A549 (cell line): ENCODE measurements around the gene RBM10. TPM values are rescaled to one million over a fixed set of nuclear protein-coding genes. Genes with fewer than 3 reads are reported as not detected.

Source experiments
- ATAC-seq, 2 experiments: fragments of 200-7000 bp in 1 of 2; fragments of >200 bp in 1 of 2; cut with Nextera tagmentation in 1 of 2; cut with Tn5 transposase in 1 of 2; 3 replicates each; pipeline versions ENCODE4 v1.8.0 to v1.9.1; 2018 to 2020; ENCODE audit warnings: mild to moderate bottlenecking in 1 of 2, moderate library complexity in 1 of 2
- CTCF ChIA-PET: fragments of 300-600 bp; sonication (Branson Sonifier 250); formaldehyde crosslinking; extraction: SDS; loops from one replicate; lab custom pipeline; 2021; ENCODE audit warnings: antibody characterized with exemption, inconsistent platforms; lab: Yijun Ruan, JAX
- POLR2A ChIA-PET: fragments of 350-600 bp; formaldehyde crosslinking; extraction: SDS; loops from one replicate; lab custom pipeline; 2021; ENCODE audit warnings: antibody characterized with exemption, inconsistent platforms; lab: Yijun Ruan, JAX
- DNase-seq, 2 experiments: peaks; one replicate each; pipeline versions ENCODE4 v3.0.0 to v3.0.0-alpha.2; 2011 to 2016; ENCODE audit warnings: low read depth in 1 of 2, low spot score in 1 of 2
- FAIRE-seq: peaks from 2 replicates; lab custom pipeline; 2011; peaks lifted over from hg19 to GRCh38; lab: Jason Lieb, UNC
- H3K27ac ChIP-seq, 2 experiments: fragments of >200 bp; sonication (Bioruptor Twin); formaldehyde crosslinking; 3 replicates each; pipeline ENCODE4 v1.5.1; 2016 to 2017
- H3K4me1 ChIP-seq: fragments of >200 bp; sonication (Bioruptor Twin); formaldehyde crosslinking; 3 replicates; pipeline ENCODE4 v1.6.1; 2016
- H3K4me2 ChIP-seq: fragments of >200 bp; sonication (Bioruptor Twin); formaldehyde crosslinking; 3 replicates; pipeline ENCODE4 v1.6.1; 2016
- H3K4me3 ChIP-seq: fragments of >200 bp; sonication (Bioruptor Twin); formaldehyde crosslinking; 3 replicates; pipeline ENCODE4 v1.5.1; 2016
- H3K9me3 ChIP-seq: fragments of >200 bp; sonication (Bioruptor Twin); formaldehyde crosslinking; 3 replicates; pipeline ENCODE4 v1.6.1; 2016
- BCL3 ChIP-seq: fragments of >200 bp; sonication (Bioruptor Twin); formaldehyde crosslinking; IDR thresholded peaks from 3 replicates; pipeline ENCODE4 v1.6.1; 2016
- BHLHE40 ChIP-seq: IDR thresholded peaks from 2 replicates; pipeline ENCODE4 v1.6.1; 2012; ENCODE audit warnings: low read depth, low read length, inconsistent platforms
- CBX2 ChIP-seq: fragments of 200-600 bp; sonication (generic); IDR thresholded peaks from 2 replicates; pipeline ENCODE4 v1.6.1; 2016; ENCODE audit warnings: low read depth, mild to moderate bottlenecking, borderline replicate concordance
- CEBPB ChIP-seq, 2 experiments: fragments of >200 bp in 1 of 2; sonication (Bioruptor Twin) in 1 of 2; formaldehyde crosslinking in 1 of 2; IDR thresholded peaks; 2 replicates each; pipeline ENCODE4 v1.6.1; 2012 to 2016
- E2F6 ChIP-seq: IDR thresholded peaks from 2 replicates; pipeline ENCODE4 v1.6.1; 2012; ENCODE audit warnings: low read depth, borderline replicate concordance
- ELK1 ChIP-seq: fragments of 150-350 bp; IDR thresholded peaks from 2 replicates; pipeline ENCODE4 v1.6.1; 2014; ENCODE audit warnings: low read depth, mild to moderate bottlenecking, low read length
- FOSB ChIP-seq: fragments of 250-450 bp; sonication (Bioruptor Pico); IDR thresholded peaks from 2 replicates; pipeline ENCODE4 v1.5.0; 2020; ENCODE audit warnings: mild to moderate bottlenecking, moderate library complexity
- GATA3 ChIP-seq: IDR thresholded peaks from 2 replicates; pipeline ENCODE4 v1.6.1; 2012; ENCODE audit warnings: borderline replicate concordance
- HMGXB4 ChIP-seq: fragments of 250-450 bp; sonication (Bioruptor Pico); IDR thresholded peaks from 2 replicates; pipeline ENCODE4 v1.5.0; 2021; ENCODE audit warnings: mild to moderate bottlenecking, moderate library complexity, borderline replicate concordance
- HOXB13 ChIP-seq: fragments of 250-450 bp; sonication (Bioruptor Pico); IDR thresholded peaks from 2 replicates; pipeline ENCODE4 v1.5.0; 2020; ENCODE audit warnings: low read depth, mild to moderate bottlenecking, moderate library complexity
- HOXB5 ChIP-seq: fragments of 250-450 bp; sonication (Bioruptor Pico); IDR thresholded peaks from 2 replicates; pipeline ENCODE4 v1.5.0; 2020; ENCODE audit warnings: mild to moderate bottlenecking, moderate library complexity
- JUN ChIP-seq, 2 experiments: fragments of >200 bp; sonication (Bioruptor Twin); formaldehyde crosslinking; IDR thresholded peaks; 2 replicates in 1 of 2; 3 replicates in 1 of 2; pipeline ENCODE4 v1.6.1; 2016 to 2017
- MAFK ChIP-seq: fragments of 450-650 bp; IDR thresholded peaks from 2 replicates; pipeline ENCODE4 v1.6.1; 2014; ENCODE audit not compliant: partially characterized antibody
- NPAS2 ChIP-seq: fragments of 250-450 bp; sonication (Bioruptor Pico); IDR thresholded peaks from 2 replicates; pipeline ENCODE4 v1.8.0; 2022; ENCODE audit warnings: mild to moderate bottlenecking, moderate library complexity, borderline replicate concordance
- PHF8 ChIP-seq: fragments of 200-600 bp; sonication (generic); IDR thresholded peaks from 2 replicates; pipeline ENCODE4 v1.6.1; 2016; ENCODE audit warnings: low read depth, mild to moderate bottlenecking, antibody characterized with exemption, moderate library complexity, borderline replicate concordance
- POLR2A ChIP-seq: IDR thresholded peaks from 2 replicates; pipeline ENCODE4 v1.6.1; 2012; ENCODE audit warnings: mild to moderate bottlenecking, low read length
- POLR2AphosphoS2 ChIP-seq: conservative IDR thresholded peaks from 2 replicates; pipeline ENCODE4 v1.6.1; 2012; ENCODE audit warnings: low read length, improper control_type of control experiment, inconsistent platforms
- RCOR1 ChIP-seq: fragments of 150-350 bp; IDR thresholded peaks from 2 replicates; pipeline ENCODE4 v1.6.1; 2014; ENCODE audit warnings: antibody characterized with exemption, low read length, low read depth
- SREBF2 ChIP-seq: fragments of 450-650 bp; IDR thresholded peaks from 2 replicates; pipeline ENCODE4 v1.6.1; 2014; ENCODE audit warnings: mild to moderate bottlenecking, moderate library complexity
- TFCP2L1 ChIP-seq: fragments of 250-450 bp; sonication (Bioruptor Pico); IDR thresholded peaks from 2 replicates; pipeline ENCODE4 v1.5.0; 2021; ENCODE audit warnings: mild to moderate bottlenecking
- TP53 ChIP-seq: fragments of 250-450 bp; sonication (Bioruptor Pico); IDR thresholded peaks from 2 replicates; pipeline ENCODE4 v1.5.0; 2021; ENCODE audit warnings: mild to moderate bottlenecking, moderate library complexity
- ZSCAN20 ChIP-seq: fragments of 250-450 bp; sonication (Bioruptor Pico); IDR thresholded peaks from 2 replicates; pipeline ENCODE4 v1.8.0; 2022; ENCODE audit warnings: mild to moderate bottlenecking, moderate library complexity
- WGBS: methylation state at CpG from one replicate; pipeline ENCODE4 v1.1.6; 2017; ENCODE audit errors: missing lambda C conversion rate; 5-methylcytosine and 5-hydroxymethylcytosine counted together
- polyA plus RNA-seq, 4 experiments: library from polyadenylated mRNA; depleted of rRNA in 3 of 4; stranded (reverse); fragments of >200 nt; fragmentation: RNase III in 1 of 4; extraction: RNeasy Plus Mini Kit Qiagen cat#74134 plus additional on column Dnase treatment in 1 of 4; gene quantifications; 2 replicates in 3 of 4; 3 replicates in 1 of 4; pipeline ENCODE4 v1.2.3, GENCODE V29; 2011 to 2017
- TF ChIP-seq, protein P1 (sequence below): IDR thresholded peaks from 2 replicates; pipeline ENCODE4 v1.6.1; 2012

Gene RBM10
- polyA plus RNA-seq, 2 of the 4 experiments (the other 2 are of a cell fraction): 21.1 to 29.8 TPM

DNA sequence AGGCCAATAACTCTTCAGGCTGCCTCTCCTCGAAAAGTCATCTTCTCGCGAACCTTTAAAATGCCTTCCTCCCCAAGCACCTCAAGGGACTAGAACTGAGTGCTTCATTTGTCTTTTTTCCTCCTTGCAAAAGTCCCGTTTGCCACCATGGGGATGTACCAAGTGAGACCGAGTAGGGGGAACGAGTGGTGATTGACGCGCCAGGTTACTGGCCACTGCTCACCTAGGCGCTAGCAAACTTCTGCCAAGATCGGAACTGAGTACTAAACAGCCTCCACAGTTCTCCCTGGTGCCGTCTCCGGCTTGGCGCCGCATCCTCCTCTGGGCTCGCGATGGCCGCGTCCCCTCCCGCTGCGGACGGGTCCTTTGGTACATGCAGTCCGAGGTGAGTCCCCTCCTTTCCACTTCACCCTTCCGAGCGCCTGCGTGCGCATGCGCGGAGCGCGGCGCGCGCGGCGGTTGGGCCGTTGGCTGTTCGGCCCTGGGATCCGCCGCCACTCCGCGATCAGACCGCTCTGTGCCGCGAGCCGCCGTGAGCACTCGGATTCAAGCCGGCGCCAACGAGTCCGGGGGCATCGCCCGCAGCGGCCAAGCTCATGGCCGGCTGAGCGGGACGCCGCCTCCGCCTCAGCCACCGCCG is 73.4 kb downstream of the RBM10 start, which contains the start of gene CDK16:
TSS of gene CDK16 (plus strand) at position 402 of the 640 bp plus-strand sequence. CDS start 4,877 bp downstream, outside the sequence.
- ATAC-seq (peak; percentile 64 to 74), DNase-seq (peak; percentile 82 to 86), FAIRE-seq (peak; percentile 65)
- Histone ChIP-seq H3K9me3 (no peaks in the 10 kb centered on the region), H3K4me1 (peaks cover 28% of the 10 kb centered on the region), H3K4me3 (peak within 1 kb of the TSS; percentile 100), H3K4me2 (peak within 1 kb of the TSS; percentile 98), H3K27ac (peak within 1 kb of the TSS; percentile 100)
- 0% methylated on average over 24 of the region's 61 CpGs for WGBS
- CTCF ChIA-PET: interaction anchor here (0.9 to 1.1 kb wide), 4 partner anchors 17 to 305 kb away, joined by 3 to 4 read pairs (median 3); no protein-coding TSS in a partner anchor
- TF ChIP-seq JUN (IDR thresholded peaks at IDR 0.05) (peak in 1 of 2 experiments; percentile 75; a peak in 3 of 5 replicates), POLR2A (peak; percentile 90), BHLHE40 (peak; percentile 67), ZSCAN20 (CRISPR knock-in tag) (no peak), POLR2AphosphoS2 (no peak), BCL3 (0 out of 3 replicates have a peak, but pooled peaks have one; percentile 19), TP53 (CRISPR knock-in tag) (no peak), ELK1 (no peak), RCOR1 (no peak), CEBPB (IDR thresholded peaks at IDR 0.05) (no peak), GATA3 (peak; percentile 70), PHF8 (peak; percentile 54; the same call in 1 of the 2 replicates), HOXB5 (CRISPR knock-in tag) (no peak), HMGXB4 (0 out of 2 replicates have a peak, but pooled peaks have one; percentile 36)
- TF ChIP-seq, protein P1, sequence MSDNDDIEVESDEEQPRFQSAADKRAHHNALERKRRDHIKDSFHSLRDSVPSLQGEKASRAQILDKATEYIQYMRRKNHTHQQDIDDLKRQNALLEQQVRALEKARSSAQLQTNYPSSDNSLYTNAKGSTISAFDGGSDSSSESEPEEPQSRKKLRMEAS: peak; percentile 71
- POLR2A ChIA-PET: interaction anchor here (0.6 to 3.5 kb wide), 13 partner anchors 10 to 1380 kb away, joined by 3 to 43 read pairs (median 4); partner anchors contain the start of genes ELK1, NDUFB11, RBM10 and USP11

- POLR2A ChIA-PET: interaction anchor here (1.5 to 3.5 kb wide), 3 partner anchors 13 to 74 kb away, joined by 6 to 43 read pairs (median 12); partner anchors contain the start of genes NDUFB11, RBM10 and USP11
- no peak for ATAC-seq
These were observed 74.1 kb downstream of the RBM10 start for GRCh38 chrX:47218920-47219815.

More at GRCh38 chrX:47218920-47219815, 74.1 kb downstream of the RBM10 start:
- FAIRE-seq: no peak
- H3K4me2 ChIP-seq: peak overlapping the region; percentile 98
- no peaks in the 10 kb centered on the region for H3K9me3 ChIP-seq
- H3K4me1 ChIP-seq: peaks cover 28% of the 10 kb centered on the region
- CTCF ChIA-PET: no interaction called here
- no peak for TF ChIP-seq SREBF2
- TF ChIP-seq MAFK: no peak
- no peak for TF ChIP-seq HOXB13 (CRISPR knock-in tag)
- no peak for TF ChIP-seq FOSB
- no peak for TF ChIP-seq CBX2
- no peak for TF ChIP-seq E2F6
- no peak for TF ChIP-seq CEBPB (IDR thresholded peaks at IDR 0.05)
- no peak for TF ChIP-seq NPAS2 (CRISPR knock-in tag)
- TF ChIP-seq POLR2A: no peak
- no peak for TF ChIP-seq HMGXB4
- no peak for TF ChIP-seq TFCP2L1 (CRISPR knock-in tag)
- TF ChIP-seq JUN (IDR thresholded peaks at IDR 0.05): no peak; a peak in 1 of 5 replicates
- 3% methylated on average over 19 of the region's 60 CpGs for WGBS
- H3K4me3 ChIP-seq: peak overlapping the region; percentile 100
- peak overlapping the region; percentile 100 for H3K27ac ChIP-seq
- DNase-seq: peak; percentile 24 to 29
